Neural cell (in vitro differentiated cells): Measurements from ENCODE around the gene MSANTD2. TPM values are rescaled to one million over a fixed set of nuclear protein-coding genes. Genes with fewer than 3 reads are reported as not detected.

Experiments
- H2AFZ ChIP-seq: fragments of 200-600, 300-800 bp; sonication (generic), shearing (Covaris generic); 2 replicates; pipeline ENCODE4 v1.6.0; 2014; ENCODE audit warnings: low read depth, mild to moderate bottlenecking, antibody characterized with exemption, low read length, moderate library complexity
- H3F3A ChIP-seq: fragments of 200-600 bp; shearing (Covaris generic); 2 replicates; pipeline ENCODE4 v1.6.1; 2016; ENCODE audit warnings: mild to moderate bottlenecking, moderate library complexity, mixed read lengths, antibody characterized with exemption, low read length; ENCODE audit not compliant: insufficient read depth, poor library complexity, severe bottlenecking
- H3K27ac ChIP-seq: fragments of 200-600, 300-800 bp; sonication (generic), shearing (Covaris generic); 2 replicates; pipeline ENCODE4 v1.5.1; 2014; ENCODE audit warnings: mild to moderate bottlenecking, low read length, moderate library complexity
- H3K27me3 ChIP-seq: fragments of 300-800, 200-600 bp; sonication (generic), shearing (Covaris generic); 2 replicates; pipeline ENCODE4 v1.6.0; 2014; ENCODE audit warnings: mild to moderate bottlenecking, low read depth, low read length, moderate library complexity; ENCODE audit not compliant: insufficient read depth
- H3K36me3 ChIP-seq: fragments of 300-800, 200-600 bp; sonication (generic), shearing (Covaris generic); 2 replicates; pipeline ENCODE4 v1.5.1; 2014; ENCODE audit warnings: mild to moderate bottlenecking, antibody characterized with exemption, low read length, moderate library complexity; ENCODE audit not compliant: insufficient read depth
- H3K4me2 ChIP-seq: fragments of 300-800, 200-600 bp; sonication (generic), shearing (Covaris generic); 2 replicates; pipeline ENCODE4 v1.6.0; 2014; ENCODE audit warnings: mild to moderate bottlenecking, low read length
- H3K4me3 ChIP-seq: fragments of 300-800, 200-600 bp; sonication (generic), shearing (Covaris generic); 2 replicates; pipeline ENCODE4 v1.5.1; 2014; ENCODE audit warnings: mild to moderate bottlenecking, low read length, moderate library complexity
- H3K79me2 ChIP-seq: fragments of 200-600 bp; shearing (Covaris generic); replicated peaks from 2 replicates; pipeline ENCODE4 v1.6.0; 2014; ENCODE audit warnings: mild to moderate bottlenecking, low read length, moderate library complexity; ENCODE audit not compliant: insufficient read depth
- H3K9ac ChIP-seq: fragments of 300-800, 200-600 bp; sonication (generic), shearing (Covaris generic); 2 replicates; pipeline ENCODE4 v1.6.1; 2016; ENCODE audit warnings: mild to moderate bottlenecking, low read length, mixed read lengths
- H3K9me2 ChIP-seq: fragments of 200-600 bp; shearing (Covaris generic); 2 replicates; pipeline ENCODE4 v1.6.1; 2016; ENCODE audit warnings: mild to moderate bottlenecking, low read length, mixed read lengths; ENCODE audit not compliant: insufficient read depth
- H3K9me3 ChIP-seq: fragments of 200-600, 300-800 bp; sonication (generic), shearing (Covaris generic); 2 replicates; pipeline ENCODE4 v1.6.1; 2016; ENCODE audit warnings: mild to moderate bottlenecking, mixed run types, low read length, moderate library complexity, mixed read lengths
- H4K20me1 ChIP-seq: fragments of 200-600 bp; shearing (Covaris generic); 2 replicates; pipeline ENCODE4 v1.6.1; 2016; ENCODE audit warnings: mild to moderate bottlenecking, mixed run types; ENCODE audit not compliant: insufficient read depth
- CTCF ChIP-seq: fragments of 450-650 bp; IDR thresholded peaks from 2 replicates; pipeline ENCODE4 v1.5.1; 2014; ENCODE audit warnings: antibody characterized with exemption, mild to moderate bottlenecking, moderate library complexity; ENCODE audit not compliant: poor library complexity, severe bottlenecking
- EP300 ChIP-seq: fragments of 450-650 bp; conservative IDR thresholded peaks from 2 replicates; pipeline ENCODE4 v1.6.1; 2014; ENCODE audit warnings: antibody characterized with exemption, mild to moderate bottlenecking, moderate library complexity; ENCODE audit not compliant: poor library complexity, severe bottlenecking
- EZH2 ChIP-seq: fragments of 200-600, 300-800 bp; shearing (Covaris generic), sonication (generic); IDR thresholded peaks from 2 replicates; pipeline ENCODE4 v1.6.1; 2014; ENCODE audit warnings: antibody characterized with exemption, low read length, borderline replicate concordance, mild to moderate bottlenecking; ENCODE audit not compliant: insufficient read depth, poor library complexity, severe bottlenecking
- MXI1 ChIP-seq: fragments of 450-650 bp; conservative IDR thresholded peaks from 2 replicates; pipeline ENCODE4 v1.6.1; 2014; ENCODE audit warnings: antibody characterized with exemption, mild to moderate bottlenecking; ENCODE audit not compliant: poor library complexity, severe bottlenecking
- POLR2AphosphoS5 ChIP-seq: IDR thresholded peaks from 2 replicates; pipeline ENCODE4 v1.6.1; 2012
- RAD21 ChIP-seq: fragments of 450-650 bp; conservative IDR thresholded peaks from 2 replicates; pipeline ENCODE4 v1.6.1; 2014; ENCODE audit warnings: antibody characterized with exemption, mild to moderate bottlenecking, moderate library complexity
- REST ChIP-seq: IDR thresholded peaks from 2 replicates; pipeline ENCODE4 v1.6.1; 2012; ENCODE audit warnings: borderline replicate concordance
- SMC3 ChIP-seq: fragments of 450-650 bp; conservative IDR thresholded peaks from 2 replicates; pipeline ENCODE4 v1.6.1; 2014; ENCODE audit warnings: antibody characterized with exemption, mild to moderate bottlenecking, moderate library complexity; ENCODE audit not compliant: poor library complexity
- TAF1 ChIP-seq: IDR thresholded peaks from 2 replicates; pipeline ENCODE4 v1.6.1; 2012; ENCODE audit warnings: low read depth
- polyA plus RNA-seq: library from polyadenylated mRNA; depleted of rRNA; stranded (reverse); fragments of >200 nt; gene quantifications from 2 replicates; pipeline ENCODE4 v1.2.3, GENCODE V29; 2014

Gene MSANTD2
- polyA plus RNA-seq, 1 donor from 2014 or later, result 45.3 TPM

- no peak overlapping the region for H2AFZ ChIP-seq
- TF ChIP-seq SMC3 (no peak), POLR2AphosphoS5 (no peak), TAF1 (no peak), EP300 (no peak), CTCF (no peak), RAD21 (no peak), MXI1 (no peak), REST (no peak), EZH2 (no peak)
- H3K27ac ChIP-seq, result no peak overlapping the region
- H3K4me2 ChIP-seq, result no peak overlapping the region
- no peaks in the 10 kb centered on the region for H3K9me3 ChIP-seq
- H3K36me3 ChIP-seq, result no peaks in the 10 kb centered on the region
- H3K27me3 ChIP-seq, result peaks cover 32% of the 10 kb centered on the region
- no peak overlapping the region for H3K9ac ChIP-seq
- H3K79me2 ChIP-seq, result no peaks in the 10 kb centered on the region
- H3F3A ChIP-seq, result no peaks in the 10 kb centered on the region
- H3K9me2 ChIP-seq, result no peaks in the 10 kb centered on the region
- no peak overlapping the region for H3K4me3 ChIP-seq
- H4K20me1 ChIP-seq, result no peaks in the 10 kb centered on the region
Measured at GRCh38 chr11:124835918-124836317, 35.7 kb upstream of the MSANTD2 start.

DNA sequence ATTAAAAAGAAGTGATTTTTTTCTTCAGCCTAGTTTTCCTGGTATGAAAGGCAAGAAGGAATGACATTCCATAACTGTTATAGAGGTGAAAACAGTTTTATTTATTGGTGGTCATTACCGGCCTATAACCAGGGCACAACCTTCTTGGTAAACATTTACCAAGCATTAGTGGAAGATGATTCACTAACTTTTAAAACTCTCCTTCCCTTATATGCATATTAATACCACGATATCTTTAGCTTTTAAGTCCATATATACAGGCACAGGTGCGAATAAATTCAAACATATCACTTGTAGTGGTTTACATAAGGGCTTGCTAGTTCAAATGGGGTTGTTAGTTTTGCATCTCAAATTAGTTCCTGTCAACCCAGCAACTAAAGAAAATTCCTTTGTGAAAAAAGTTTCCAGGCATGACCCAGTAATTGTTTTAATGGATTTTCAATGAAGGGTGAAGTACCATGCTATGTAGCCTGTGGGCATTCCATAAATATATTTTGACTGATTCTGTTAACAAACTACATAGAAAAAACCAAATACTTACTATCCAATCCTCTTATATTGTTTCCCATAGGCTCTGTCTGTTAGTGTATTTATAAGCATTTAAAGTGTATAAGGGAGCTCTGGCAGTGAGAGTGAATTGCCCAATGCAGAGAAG lies 34.4 kb upstream of the MSANTD2 start:
- no peaks in the 10 kb centered on the region for H3K9me3 ChIP-seq
- no peaks in the 10 kb centered on the region for H3K79me2 ChIP-seq
- H3K4me3 ChIP-seq, result no peak overlapping the region
- TF ChIP-seq CTCF (no peak), TAF1 (no peak), EZH2 (no peak), MXI1 (no peak)
- no peak overlapping the region for H2AFZ ChIP-seq
- peaks cover 19% of the 10 kb centered on the region for H3K27me3 ChIP-seq
- no peaks in the 10 kb centered on the region for H3K36me3 ChIP-seq
- H4K20me1 ChIP-seq, result no peaks in the 10 kb centered on the region
- H3K27ac ChIP-seq, result no peak overlapping the region
- no peak overlapping the region for H3K9ac ChIP-seq
- no peak overlapping the region for H3K4me2 ChIP-seq
- H3K9me2 ChIP-seq, result no peaks in the 10 kb centered on the region
- no peaks in the 10 kb centered on the region for H3F3A ChIP-seq
